Panc1 (cell line): ENCODE measurements around the gene FRMD4A. TPM values are rescaled to one million over a fixed set of nuclear protein-coding genes. Genes with fewer than 3 reads are reported as not detected.
"Not testable (repeated sequence)": the region's sequence is repeated elsewhere in the genome, so short reads cannot be mapped to it uniquely, and the experiment has no call there.

Source experiments
- ATAC-seq: fragments of 200-7000 bp; cut with Tn5 transposase; 2 replicates; pipeline ENCODE4 v1.9.1; 2020; ENCODE audit warnings: mild to moderate bottlenecking, moderate library complexity
- BruUV-seq: library from RNA; stranded (reverse); fragments of 400-500 nt; replicated peaks from 2 replicates; lab custom pipeline; 2021; lab: Mats Ljungman, UMichigan
- CTCF ChIA-PET: fragments of 300-600 bp; sonication (Branson Sonifier 250); formaldehyde crosslinking; loops from one replicate; lab custom pipeline; 2022; ENCODE audit warnings: antibody characterized with exemption; lab: Charles Lee
- POLR2A ChIA-PET: fragments of 300-600 bp; sonication (Branson Sonifier 250); formaldehyde crosslinking; loops from one replicate; lab custom pipeline; 2022; ENCODE audit warnings: antibody characterized with exemption; lab: Charles Lee
- DNase-seq: peaks from one replicate; pipeline ENCODE4 v3.0.0-alpha.2; 2010; ENCODE audit warnings: low read depth, low spot score
- H3K27ac ChIP-seq: 2 replicates; pipeline ENCODE4 v1.5.1; 2011; ENCODE audit warnings: mild to moderate bottlenecking, low read length, inconsistent platforms
- H3K27me3 ChIP-seq: fragments of 200-500 bp; sonication (Bioruptor generic); 2 replicates; pipeline ENCODE4 v1.6.0; 2014; ENCODE audit warnings: low read length, inconsistent platforms; ENCODE audit not compliant: control insufficient read depth, insufficient read depth
- H3K36me3 ChIP-seq: fragments of 200-500 bp; sonication (Bioruptor generic); 2 replicates; pipeline ENCODE4 v1.5.1; 2014; ENCODE audit warnings: inconsistent platforms, mild to moderate bottlenecking, low read length, moderate library complexity; ENCODE audit not compliant: control insufficient read depth, insufficient read depth
- H3K4me1 ChIP-seq: 2 replicates; pipeline ENCODE4 v1.5.1; 2011; ENCODE audit warnings: inconsistent platforms, mild to moderate bottlenecking, low read length, moderate library complexity; ENCODE audit not compliant: control insufficient read depth, insufficient read depth
- H3K4me3 ChIP-seq, 2 experiments: 2 replicates each; pipeline ENCODE4 v1.5.1; 2011 to 2012; ENCODE audit warnings: low read depth in 2 of 2, low read length in 2 of 2, mild to moderate bottlenecking in 2 of 2, inconsistent platforms in 1 of 2, moderate library complexity in 1 of 2
- H3K9me3 ChIP-seq: fragments of 200-500 bp; sonication (Bioruptor generic); 2 replicates; pipeline ENCODE4 v1.5.1; 2014; ENCODE audit warnings: low read depth, mild to moderate bottlenecking, inconsistent platforms, low read length, moderate library complexity; ENCODE audit not compliant: control insufficient read depth, insufficient read depth
- CTCF ChIP-seq: fragments of 450-650 bp; IDR thresholded peaks from 2 replicates; pipeline ENCODE4 v1.5.1; 2017; ENCODE audit warnings: mild to moderate bottlenecking
- POLR2AphosphoS5 ChIP-seq: IDR thresholded peaks from 2 replicates; pipeline ENCODE4 v1.6.1; 2012; ENCODE audit warnings: mild to moderate bottlenecking, low read depth, low read length, moderate library complexity
- REST ChIP-seq, 2 experiments: IDR thresholded peaks; 2 replicates each; pipeline ENCODE4 v1.6.1; 2011 to 2012; ENCODE audit warnings: low read depth in 2 of 2, control low read depth in 1 of 2, low read length in 1 of 2, mild to moderate bottlenecking in 1 of 2, moderate library complexity in 1 of 2; ENCODE audit not compliant: insufficient read depth in 1 of 2
- SIN3A ChIP-seq: IDR thresholded peaks from 2 replicates; pipeline ENCODE4 v1.6.1; 2012; ENCODE audit warnings: low read depth, mild to moderate bottlenecking, low read length, moderate library complexity, borderline replicate concordance; ENCODE audit not compliant: insufficient read depth
- TCF7L2 ChIP-seq: IDR thresholded peaks from 2 replicates; pipeline ENCODE4 v1.6.1; 2011; ENCODE audit warnings: mild to moderate bottlenecking, low read depth, low read length, inconsistent platforms
- in situ Hi-C: cut with HindIII; loops from 2 replicates; pipeline ENCODE4 v1.10.0; 2016; ENCODE audit warnings: low sequenced_read_pairs, low pct_unique_long_range_greater_than_20kb
- intact Hi-C: fragments of 100-400 bp; cut with micrococcal nuclease; formaldehyde crosslinking; loops from one replicate; pipeline ENCODE4 v1.10.0; 2022; ENCODE audit not compliant: unreplicated experiment
- total RNA-seq: library from RNA; stranded (reverse); gene quantifications from one replicate; pipeline ENCODE4 v1.2.1, GENCODE V29; 2021; ENCODE audit not compliant: unreplicated experiment

FRMD4A gene
- total RNA-seq, 1 experiment from 2014 or later: 7.1 TPM

- intact Hi-C loops (no loop called here), in situ Hi-C loops (no loop called here)
- H3K4me3 ChIP-seq: peak overlapping the region; percentile 15 to 26
- ChIA-PET POLR2A (no interaction called here), CTCF (no interaction called here)
- no peaks in the 10 kb centered on the region for H3K27me3 ChIP-seq
- H3K36me3 ChIP-seq: no peaks in the 10 kb centered on the region
- ATAC-seq (no peak), DNase-seq (no peak)
- H3K27ac ChIP-seq: no peak overlapping the region
- BruUV-seq: no TSS peak
- H3K9me3 ChIP-seq: no peaks in the 10 kb centered on the region
- H3K4me1 ChIP-seq: peaks cover 7% of the 10 kb centered on the region; the same call in 1 of the 2 replicates
- TF ChIP-seq SIN3A (no peak), CTCF (no peak), POLR2AphosphoS5 (no peak)
These were observed 613.2 kb downstream of the FRMD4A start for GRCh38 chr10:13717571-13717935.

GRCh38 chr10:13716081-13717071 lies 614.3 kb downstream of the FRMD4A start:
- H3K36me3 ChIP-seq: no peaks in the 10 kb centered on the region
- POLR2A ChIA-PET: no interaction called here
- no peak overlapping the region for H3K4me3 ChIP-seq
- in situ Hi-C loops (no loop called here), intact Hi-C loops (no loop called here)
- no peak overlapping the region for H3K27ac ChIP-seq
- no peaks in the 10 kb centered on the region for H3K9me3 ChIP-seq
- CTCF ChIA-PET: no interaction called here
- H3K4me1 ChIP-seq: peaks cover 7% of the 10 kb centered on the region; the same call in 1 of the 2 replicates
- TF ChIP-seq TCF7L2 (no peak), CTCF (no peak), SIN3A (no peak), POLR2AphosphoS5 (no peak), REST (IDR thresholded peaks at IDR 0.05; ENCODE audit: insufficient read depth in 1 of 2, low read depth in 2 of 2, low read length in 1 of 2) (no peak)
- no peaks in the 10 kb centered on the region for H3K27me3 ChIP-seq
- no TSS peak for BruUV-seq
- ATAC-seq: no peak
- no peak for DNase-seq

GRCh38 chr10:13715596-13715995 lies 615.1 kb downstream of the FRMD4A start:
- H3K4me1 ChIP-seq, intact Hi-C loops, DNase-seq, in situ Hi-C loops, H3K36me3 ChIP-seq, BruUV-seq, ATAC-seq, CTCF ChIA-PET, H3K4me3 ChIP-seq, H3K27ac ChIP-seq, POLR2A ChIA-PET, H3K27me3 ChIP-seq, H3K9me3 ChIP-seq: not testable (repeated sequence)
